ENCODE results near the gene EBLN2. TPM values are rescaled to one million over a fixed set of nuclear protein-coding genes. Genes with fewer than 3 reads are reported as not detected.

EBLN2 gene
- total and polyA plus RNA-seq, 8 donors = 0.19 to 28.1 (median 2.0) TPM; not detected in 2

DNA sequence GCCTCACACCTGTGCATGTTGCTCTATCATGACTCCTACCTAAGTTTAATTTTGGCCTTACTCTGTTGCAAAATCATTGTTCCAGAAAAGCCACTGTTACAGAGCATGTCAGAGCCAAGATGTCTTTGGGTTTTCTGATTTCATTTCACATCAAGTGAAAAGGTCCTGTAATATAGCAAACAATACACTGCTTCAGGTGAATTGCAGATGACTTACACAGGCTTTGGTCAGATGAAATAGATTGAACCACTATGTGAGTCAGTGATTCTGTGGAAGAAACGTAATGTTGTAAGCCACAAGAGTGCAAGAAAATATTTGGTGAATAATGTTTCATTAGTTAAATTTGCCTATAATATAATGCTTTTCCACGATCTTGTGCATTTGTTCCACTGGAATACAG, 22.7 kb downstream of the EBLN2 start:
- Histone ChIP-seq H3K4me1 (peaks cover 0 to 9% (median 4%) of the 10 kb centered on the region in 4 donors), H3K27me3 (no peaks in the 10 kb centered on the region), H3K36me3 (no peaks in the 10 kb centered on the region), H3K27ac (no peak overlapping the region), H3K9me3 (no peaks in the 10 kb centered on the region), H3K4me3 (no peak overlapping the region)
- TF ChIP-seq POLR2AphosphoS5 (IDR thresholded peaks at IDR 0.05) (no peak), POLR2A (IDR thresholded peaks at IDR 0.05) (no peak), EP300 (IDR thresholded peaks at IDR 0.05) (no peak)
- TF ChIP-seq, protein P1, sequence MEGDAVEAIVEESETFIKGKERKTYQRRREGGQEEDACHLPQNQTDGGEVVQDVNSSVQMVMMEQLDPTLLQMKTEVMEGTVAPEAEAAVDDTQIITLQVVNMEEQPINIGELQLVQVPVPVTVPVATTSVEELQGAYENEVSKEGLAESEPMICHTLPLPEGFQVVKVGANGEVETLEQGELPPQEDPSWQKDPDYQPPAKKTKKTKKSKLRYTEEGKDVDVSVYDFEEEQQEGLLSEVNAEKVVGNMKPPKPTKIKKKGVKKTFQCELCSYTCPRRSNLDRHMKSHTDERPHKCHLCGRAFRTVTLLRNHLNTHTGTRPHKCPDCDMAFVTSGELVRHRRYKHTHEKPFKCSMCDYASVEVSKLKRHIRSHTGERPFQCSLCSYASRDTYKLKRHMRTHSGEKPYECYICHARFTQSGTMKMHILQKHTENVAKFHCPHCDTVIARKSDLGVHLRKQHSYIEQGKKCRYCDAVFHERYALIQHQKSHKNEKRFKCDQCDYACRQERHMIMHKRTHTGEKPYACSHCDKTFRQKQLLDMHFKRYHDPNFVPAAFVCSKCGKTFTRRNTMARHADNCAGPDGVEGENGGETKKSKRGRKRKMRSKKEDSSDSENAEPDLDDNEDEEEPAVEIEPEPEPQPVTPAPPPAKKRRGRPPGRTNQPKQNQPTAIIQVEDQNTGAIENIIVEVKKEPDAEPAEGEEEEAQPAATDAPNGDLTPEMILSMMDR (IDR thresholded peaks at IDR 0.05) = no peak
- no peak for DNase-seq
- intact Hi-C loops (cut with DNase I; ENCODE audit: low total_unique reads) = loop anchor here (10.0 kb wide), 1 partner anchor 229 kb away; no protein-coding TSS in a partner anchor
- WGBS, 5 donors = 77 to 92% (median 86%) methylated on average over 2 of the region's 2 CpGs

DNA sequence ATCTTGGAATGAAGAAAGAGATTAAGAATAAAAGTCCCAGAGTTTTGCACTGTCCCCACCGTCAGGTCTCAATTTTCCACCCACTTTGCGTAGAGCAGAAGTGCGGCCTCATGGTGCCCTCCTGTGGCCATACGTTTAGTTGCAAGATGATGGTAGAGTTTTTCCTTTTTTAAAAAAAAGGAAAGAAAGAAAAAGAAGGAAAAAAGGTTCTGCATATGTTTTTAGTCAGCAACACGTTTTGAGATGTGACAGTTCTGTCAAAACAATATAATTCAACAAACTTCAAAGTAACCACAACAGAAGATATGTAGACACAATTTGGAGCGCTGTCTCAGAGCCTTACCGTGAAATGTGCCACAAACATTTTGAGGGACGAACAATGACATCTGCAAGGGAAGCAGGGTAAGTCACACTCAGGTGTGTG, 24.6 kb downstream of the EBLN2 start:
- H3K4me1 ChIP-seq = peaks cover 0 to 9% (median 4%) of the 10 kb centered on the region in 4 donors
- intact Hi-C loops (cut with DNase I; ENCODE audit: low total_unique reads) = loop anchor here (10.0 kb wide), 1 partner anchor 231 kb away; no protein-coding TSS in a partner anchor
- no peaks in the 10 kb centered on the region for H3K36me3 ChIP-seq
- 18 to 29% (median 24%) methylated on average over 8 of the region's 8 CpGs for WGBS, 5 donors
- H3K27ac ChIP-seq = no peak overlapping the region
- H3K27me3 ChIP-seq = no peaks in the 10 kb centered on the region
- H3K9me3 ChIP-seq = no peaks in the 10 kb centered on the region
- H3K4me3 ChIP-seq = no peak overlapping the region
- TF ChIP-seq POLR2A (IDR thresholded peaks at IDR 0.05) (no peak), EP300 (IDR thresholded peaks at IDR 0.05) (no peak), POLR2AphosphoS5 (IDR thresholded peaks at IDR 0.05) (no peak)
- TF ChIP-seq, protein P1 (IDR thresholded peaks at IDR 0.05) = peak in 5 of 7 experiments; percentile 50 to 72 (median 66)
- DNase-seq = peak; percentile 48 to 78

DNA sequence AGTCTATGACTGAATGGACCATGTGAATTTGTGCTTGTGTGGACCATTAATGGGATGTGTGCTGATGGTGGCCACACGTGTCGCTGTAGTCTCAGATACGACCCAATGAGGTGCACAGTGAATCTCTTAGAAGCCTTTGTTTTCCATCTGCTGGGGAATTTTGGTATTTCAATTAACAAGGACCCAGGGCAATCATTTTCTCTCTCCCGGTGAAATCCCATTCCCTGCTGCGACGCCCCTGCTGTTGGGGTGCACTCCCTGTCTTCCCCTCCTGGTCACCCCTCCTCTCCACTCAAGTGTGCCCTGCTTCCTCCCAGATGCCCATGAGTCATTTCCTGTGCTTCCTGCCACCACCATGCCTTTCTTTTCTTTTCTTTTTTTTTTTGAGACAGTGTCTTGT, 32.7 kb downstream of the EBLN2 start:
- Histone ChIP-seq H3K27ac (no peak overlapping the region), H3K4me1 (peaks cover 0 to 7% (median 0%) of the 10 kb centered on the region in 4 donors), H3K27me3 (no peaks in the 10 kb centered on the region), H3K36me3 (no peaks in the 10 kb centered on the region), H3K4me3 (no peak overlapping the region), H3K9me3 (no peaks in the 10 kb centered on the region)
- DNase-seq = no peak
- 74 to 81% (median 77%) methylated on average over 6 of the region's 6 CpGs for WGBS, 5 donors
- TF ChIP-seq EP300 (IDR thresholded peaks at IDR 0.05) (no peak), POLR2AphosphoS5 (IDR thresholded peaks at IDR 0.05) (no peak), POLR2A (IDR thresholded peaks at IDR 0.05) (no peak)
- TF ChIP-seq, protein P1 (IDR thresholded peaks at IDR 0.05) = no peak
- intact Hi-C loops (cut with DNase I; ENCODE audit: low total_unique reads) = no loop called here

DNA sequence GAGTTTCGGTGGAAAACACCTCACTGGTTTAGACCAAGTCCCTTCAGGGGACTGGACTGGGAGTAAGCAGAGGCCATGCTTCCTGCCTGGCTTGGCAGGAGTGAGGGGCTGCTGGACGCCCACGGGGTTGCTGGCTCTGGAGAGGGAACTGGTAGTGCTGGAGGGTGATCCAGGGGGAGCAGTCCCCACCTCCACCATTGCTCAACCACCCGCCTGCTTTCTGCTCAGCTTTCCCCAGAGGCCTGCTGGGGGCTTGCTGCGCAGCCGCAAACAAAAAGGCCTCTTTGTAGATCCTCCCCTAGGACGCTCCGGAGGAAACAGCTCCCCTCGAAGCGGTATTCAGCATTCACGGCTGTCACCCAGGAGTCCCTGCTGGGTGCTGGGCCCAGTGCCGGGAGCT, 33.5 kb downstream of the EBLN2 start:
- intact Hi-C loops (cut with DNase I; ENCODE audit: low total_unique reads) = no loop called here

More for the DNA sequence above, 33.5 kb downstream of the EBLN2 start:
- WGBS, 5 donors = 69 to 76% (median 70%) methylated on average over 10 to 12 of the region's 12 CpGs
- H3K9me3 ChIP-seq = no peaks in the 10 kb centered on the region
- H3K4me3 ChIP-seq = no peak overlapping the region
- H3K27me3 ChIP-seq = no peaks in the 10 kb centered on the region
- peaks cover 0 to 7% (median 0%) of the 10 kb centered on the region in 4 donors for H3K4me1 ChIP-seq
- no peaks in the 10 kb centered on the region for H3K36me3 ChIP-seq
- no peak for DNase-seq
- H3K27ac ChIP-seq = no peak overlapping the region
- no peak for TF ChIP-seq POLR2A (IDR thresholded peaks at IDR 0.05)
- no peak for TF ChIP-seq POLR2AphosphoS5 (IDR thresholded peaks at IDR 0.05)
- TF ChIP-seq EP300 (IDR thresholded peaks at IDR 0.05) = no peak
- TF ChIP-seq, protein P1 (IDR thresholded peaks at IDR 0.05) = no peak

Data from stomach (tissue), 9 donors.